Prostate gland (tissue), 2 donors: ENCODE data around the gene VASP. TPM values are rescaled to one million over a fixed set of nuclear protein-coding genes. Genes with fewer than 3 reads are reported as not detected.

Experiments
- DNase-seq: peaks from one replicate; pipeline ENCODE4 v3.0.0-alpha.2; 2019; ENCODE audit warnings: low spot score
- H3K27ac ChIP-seq, 2 donors: fragments of 200-600 bp; sonication (generic); 2 replicates each; pipeline ENCODE4 v1.5.1; 2017 to 2019
- H3K27me3 ChIP-seq: fragments of 200-600 bp; sonication (generic); replicated peaks from 2 replicates; pipeline ENCODE4 v1.5.1; 2019; ENCODE audit not compliant: insufficient read depth
- H3K36me3 ChIP-seq, 2 donors: fragments of 200-600 bp; sonication (generic); 1 replicate in 1 of 2; 2 replicates in 1 of 2; pipeline versions ENCODE4 v1.5.1 to v1.8.1; 2017 to 2019
- H3K4me1 ChIP-seq: fragments of 200-600 bp; sonication (generic); replicated peaks from 2 replicates; pipeline ENCODE4 v1.5.1; 2019
- H3K4me3 ChIP-seq, 2 donors: fragments of 200-600 bp; sonication (generic); 2 replicates each; pipeline ENCODE4 v1.5.1; 2017 to 2019
- H3K9me3 ChIP-seq: fragments of 200-600 bp; sonication (generic); 2 replicates; pipeline ENCODE4 v1.5.1; 2017
- CTCF ChIP-seq, 4 experiments: fragments of 200-600 bp in 2 of 4; fragments of 450-650 bp in 2 of 4; sonication (generic) in 2 of 4; IDR thresholded peaks; 1 replicate in 3 of 4; 2 replicates in 1 of 4; pipeline ENCODE4 v1.5.1; 2016 to 2019; ENCODE audit warnings: antibody characterized with exemption in 4 of 4, mild to moderate bottlenecking in 2 of 4, moderate library complexity in 2 of 4
- POLR2A ChIP-seq: fragments of 450-650 bp; IDR thresholded peaks from one replicate; pipeline ENCODE4 v1.6.1; 2016; ENCODE audit warnings: antibody characterized with exemption, mild to moderate bottlenecking
- POLR2AphosphoS5 ChIP-seq: sonication (generic); formaldehyde crosslinking; IDR thresholded peaks from one replicate; pipeline ENCODE4 v1.6.1; 2017; ENCODE audit warnings: antibody characterized with exemption
- WGBS: methylation state at CpG from one replicate; pipeline ENCODE4 v1.1.5; 2018; 5-methylcytosine and 5-hydroxymethylcytosine counted together
- intact Hi-C: fragments of 100-400 bp; cut with DNase I; formaldehyde crosslinking; loops from one replicate; pipeline ENCODE4 v1.14.2; 2022
- total RNA-seq, 2 donors: library from RNA; depleted of rRNA; stranded (reverse); fragments of >200 nt; gene quantifications; one replicate each; pipeline ENCODE4 v1.1.0, GENCODE V29; 2016

VASP gene
- total RNA-seq, 2 donors from 2014 or later, result 82.7 to 119 TPM

DNA sequence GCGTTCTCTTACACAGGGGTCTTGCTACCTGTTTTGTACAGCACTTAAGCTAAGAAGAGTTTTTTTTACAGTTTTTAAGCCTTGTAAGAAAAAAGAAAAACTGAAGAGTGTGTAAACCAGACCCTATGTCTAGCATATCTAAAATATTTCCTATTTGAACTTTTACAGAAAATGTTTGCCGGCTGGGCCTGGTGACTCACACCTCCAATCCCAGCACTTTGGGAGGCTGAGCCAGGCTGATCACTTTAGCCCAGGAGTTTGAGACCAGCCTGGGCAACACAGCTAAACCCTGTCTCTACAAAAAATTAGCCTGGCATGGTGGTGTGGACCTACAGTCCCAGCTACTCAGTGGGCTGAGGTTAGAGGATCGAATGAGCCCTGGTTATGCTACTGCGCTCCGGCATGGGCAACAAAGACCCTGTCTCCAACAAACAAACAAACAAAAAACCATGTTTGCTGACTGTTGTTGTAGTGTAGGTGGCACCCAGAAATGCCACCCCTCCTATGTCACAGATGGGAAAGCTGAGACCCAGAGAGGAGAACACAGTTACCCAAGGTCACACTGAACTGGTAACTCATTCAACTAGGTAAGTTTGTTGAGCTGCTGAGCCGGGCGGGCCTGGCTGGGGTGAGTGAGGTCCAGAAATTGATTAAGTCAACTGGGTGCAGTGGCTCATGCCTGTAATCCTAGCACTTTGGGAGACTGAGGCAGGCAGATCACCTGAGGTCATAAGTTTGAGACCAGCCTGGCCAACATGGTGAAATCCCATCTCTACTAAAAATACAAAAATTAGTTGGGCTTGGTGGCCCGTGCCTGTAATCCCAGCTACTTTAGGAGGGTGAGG is 1.9 kb upstream of the VASP start:
- 86% methylated on average over 8 of the region's 8 CpGs for WGBS

GRCh38 chr19:45505996-45506245 is 1.4 kb upstream of the VASP start:
- TF ChIP-seq CTCF (IDR thresholded peaks at IDR 0.05) (no peak), POLR2A (no peak), POLR2AphosphoS5 (no peak)
- DNase-seq, result no peak
- WGBS, result 66% methylated on average over 5 of the region's 5 CpGs

More for the DNA sequence above, 1.9 kb upstream of the VASP start:
- DNase-seq, result no peak
- no peaks in the 10 kb centered on the region for H3K36me3 ChIP-seq
- H3K9me3 ChIP-seq, result no peaks in the 10 kb centered on the region
- TF ChIP-seq POLR2A, result no peak
- TF ChIP-seq CTCF (IDR thresholded peaks at IDR 0.05), result no peak
- no peak for TF ChIP-seq POLR2AphosphoS5
- no peak overlapping the region for H3K4me3 ChIP-seq
- intact Hi-C loops, result no loop called here
- no peaks in the 10 kb centered on the region for H3K27me3 ChIP-seq
- peak overlapping the region in 1 of 2 donors; percentile 95 for H3K27ac ChIP-seq
- peaks cover 5% of the 10 kb centered on the region for H3K4me1 ChIP-seq

DNA sequence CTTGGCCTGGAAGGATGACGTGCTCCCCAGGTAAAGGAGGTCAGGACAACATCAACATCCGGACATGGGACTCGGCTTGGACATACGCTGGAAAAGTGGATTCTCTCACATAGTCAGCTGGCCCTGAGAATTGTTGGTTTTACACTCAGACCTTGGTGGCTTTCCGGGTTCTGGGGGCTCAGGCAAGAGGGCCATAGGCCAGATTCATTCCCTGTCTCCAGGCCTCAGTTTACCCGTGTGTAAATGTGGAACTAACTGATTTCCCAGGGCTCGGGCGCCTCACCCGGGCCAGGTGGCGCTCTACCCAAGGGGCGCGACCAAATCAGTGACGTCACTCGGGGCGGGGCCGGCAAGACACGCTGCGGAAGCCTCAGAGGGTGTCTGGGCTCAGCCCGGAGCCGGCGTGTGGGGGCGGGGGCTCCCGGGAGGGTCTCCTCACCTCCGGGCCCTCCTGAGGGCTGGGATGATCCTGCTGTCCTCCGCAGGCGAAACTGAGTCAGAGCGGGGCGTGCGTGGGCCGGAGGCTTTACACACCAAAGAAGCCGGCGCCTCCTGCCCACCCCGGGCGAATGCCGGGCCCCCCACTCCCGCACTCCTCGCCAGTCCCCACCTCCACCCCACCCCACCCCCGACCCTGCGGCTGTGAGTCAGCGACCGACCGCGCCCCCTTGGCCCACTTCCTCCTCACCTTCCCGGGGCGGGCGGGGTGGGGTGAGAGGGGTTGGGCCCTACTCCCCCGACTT is 862 bp upstream of the VASP start:
- H3K36me3 ChIP-seq, result no peaks in the 10 kb centered on the region
- H3K27ac ChIP-seq, result peak overlapping the region; percentile 93 to 95
- no peaks in the 10 kb centered on the region for H3K27me3 ChIP-seq
- TF ChIP-seq POLR2A (peak; percentile 88), POLR2AphosphoS5 (peak; percentile 87), CTCF (IDR thresholded peaks at IDR 0.05) (peak; percentile 47 to 69 (median 62))
- intact Hi-C loops, result no loop called here
- H3K4me3 ChIP-seq, result peak overlapping the region; percentile 82 to 100
- H3K4me1 ChIP-seq, result peaks cover 7% of the 10 kb centered on the region
- WGBS, result 3% methylated on average over 29 of the region's 47 CpGs
- no peaks in the 10 kb centered on the region for H3K9me3 ChIP-seq
- DNase-seq, result peak; percentile 96

More at GRCh38 chr19:45505996-45506245, 1.4 kb upstream of the VASP start:
- peak overlapping the region; percentile 93 to 95 for H3K27ac ChIP-seq
- peak overlapping the region in 1 of 2 donors; percentile 100 for H3K4me3 ChIP-seq
- H3K27me3 ChIP-seq, result no peaks in the 10 kb centered on the region
- H3K36me3 ChIP-seq, result no peaks in the 10 kb centered on the region
- no peaks in the 10 kb centered on the region for H3K9me3 ChIP-seq
- intact Hi-C loops, result no loop called here
- peaks cover 5% of the 10 kb centered on the region for H3K4me1 ChIP-seq

DNA sequence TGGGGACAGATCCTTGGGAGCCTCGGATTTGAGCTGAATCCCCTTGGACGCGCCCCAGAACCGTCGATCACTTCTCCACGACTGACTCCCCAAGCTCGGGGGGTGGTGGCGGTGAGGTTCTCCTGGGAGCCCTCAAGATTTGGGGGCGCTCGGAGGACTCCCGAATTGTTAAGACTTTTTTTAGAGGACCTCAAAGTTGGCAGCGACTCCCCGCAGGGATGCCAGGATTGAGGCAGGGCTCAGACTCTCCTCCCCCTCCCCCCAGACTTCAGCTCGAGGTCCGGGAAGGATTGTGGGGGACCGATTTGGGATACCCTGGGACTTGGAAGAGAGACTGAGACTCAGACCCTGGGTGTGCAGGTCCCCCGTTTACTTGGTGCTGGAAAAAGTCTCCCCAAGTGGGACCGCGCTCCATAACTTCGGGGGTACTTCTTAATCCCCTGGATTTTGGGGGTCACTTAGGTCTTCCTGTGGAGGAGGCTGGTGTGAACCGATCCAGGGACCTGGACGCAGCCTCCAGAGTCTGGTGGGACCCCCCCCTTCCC is 665 bp downstream of the VASP start:
- WGBS, result 2% methylated on average over 19 of the region's 22 CpGs
- H3K9me3 ChIP-seq, result no peaks in the 10 kb centered on the region
- peaks cover 13% of the 10 kb centered on the region for H3K4me1 ChIP-seq
- DNase-seq, result peak; percentile 36
- H3K27me3 ChIP-seq, result no peaks in the 10 kb centered on the region
- peak overlapping the region; percentile 93 to 95 for H3K27ac ChIP-seq
- intact Hi-C loops, result no loop called here
- no peak for TF ChIP-seq CTCF (IDR thresholded peaks at IDR 0.05)
- no peak for TF ChIP-seq POLR2A
- TF ChIP-seq POLR2AphosphoS5, result no peak
- H3K36me3 ChIP-seq, result no peaks in the 10 kb centered on the region
- H3K4me3 ChIP-seq, result peak overlapping the region; percentile 82 to 100
